ENCODE data around the gene WFDC2. TPM values are rescaled to one million over a fixed set of nuclear protein-coding genes. Genes with fewer than 3 reads are reported as not detected.

Gene WFDC2
- total and polyA plus RNA-seq, 2 of the 13 experiments (the other 11 are each of a cell fraction or from before 2014, with no cell fraction given) = 0.33 TPM; not detected in 1

DNA sequence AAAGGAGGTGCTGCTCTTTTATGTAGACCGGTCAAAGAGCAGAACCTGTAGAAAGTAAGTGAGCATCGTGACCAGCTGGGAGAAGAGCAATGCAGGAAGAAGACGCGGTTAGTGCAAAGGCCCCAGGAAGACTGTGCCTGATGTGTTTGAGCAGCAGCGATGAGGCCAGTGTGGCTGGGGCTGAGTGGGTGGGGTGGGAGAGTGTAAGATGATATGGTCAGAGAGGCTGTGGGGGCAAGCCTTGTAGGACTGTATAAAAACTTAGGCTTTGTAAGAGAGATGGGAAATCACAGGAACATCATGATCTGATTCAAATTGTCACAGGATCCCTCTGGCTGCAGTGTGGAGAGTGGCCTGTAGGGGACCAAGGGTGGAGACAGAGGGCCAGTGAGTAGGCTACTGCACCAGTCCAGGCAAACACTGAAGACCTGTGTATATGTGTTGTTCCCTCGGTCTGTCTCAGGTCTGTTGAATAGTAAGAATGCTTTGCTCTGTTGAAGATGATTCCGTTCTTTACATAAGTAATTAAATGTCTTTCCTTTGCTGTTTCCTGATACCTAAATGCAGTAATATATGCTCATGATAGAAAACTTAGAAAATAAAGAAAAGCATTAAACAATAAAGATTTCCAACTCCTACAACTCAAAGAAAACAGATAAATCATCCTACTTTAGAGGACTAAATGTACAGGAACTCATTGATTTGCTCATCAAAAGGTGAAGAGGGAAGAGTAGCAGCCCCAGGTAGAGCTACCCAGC is 23.6 kb upstream of the WFDC2 start (continued):
- TF ChIP-seq DZIP1 (CRISPR knock-in tag; IDR thresholded peaks at IDR 0.05) = no peak
- no peak for TF ChIP-seq THYN1 (CRISPR knock-in tag; IDR thresholded peaks at IDR 0.05; ENCODE audit: borderline replicate concordance, low read depth)
- TF ChIP-seq EED (CRISPR knock-in tag; IDR thresholded peaks at IDR 0.05) = no peak
- no peak for TF ChIP-seq HDAC1 (CRISPR knock-in tag; IDR thresholded peaks at IDR 0.05)
- TF ChIP-seq ZNF598 (CRISPR knock-in tag; IDR thresholded peaks at IDR 0.05; ENCODE audit: borderline replicate concordance) = peak; percentile 30; the same call in 1 of the 2 replicates
- no peak for TF ChIP-seq EHMT2 (IDR thresholded peaks at IDR 0.05; ENCODE audit: borderline replicate concordance, low read depth, low read length)
- no peak for TF ChIP-seq ZNF343 (CRISPR knock-in tag; IDR thresholded peaks at IDR 0.05)
- TF ChIP-seq XRCC5 (optimal IDR thresholded peaks at IDR 0.05; ENCODE audit: low read length) = peak; percentile 96
- TF ChIP-seq ZNF138 (CRISPR knock-in tag; IDR thresholded peaks at IDR 0.05; ENCODE audit: low read depth) = no peak
- no peak for TF ChIP-seq NCOA5 (CRISPR knock-in tag; IDR thresholded peaks at IDR 0.05)
- 0 out of 2 replicates have a peak, but pooled peaks have one; percentile 11 for TF ChIP-seq SIX4 (CRISPR knock-in tag; IDR thresholded peaks at IDR 0.05)

- ChIA-PET POLR2A (no interaction called here), CTCF (ENCODE audit: low intra/inter-chr PET ratio, low total read pairs) (no interaction called here)
- WGBS (ENCODE audit: low lambda C conversion rate) = 18% methylated on average over 6 of the region's 6 CpGs
- in situ Hi-C loops (cut with HindIII; ENCODE audit: extremely low pct_ligation_motif_present, low pct_unique_long_range_greater_than_20kb) (no loop called here), intact Hi-C loops (cut with micrococcal nuclease; ENCODE audit: unreplicated experiment) (no loop called here)
- H2AFZ ChIP-seq (ENCODE audit: low read length) = no peak overlapping the region
- H4K20me1 ChIP-seq (ENCODE audit: insufficient read depth, low read length) = no peaks in the 10 kb centered on the region
- H3K9ac ChIP-seq (ENCODE audit: insufficient read depth, low read depth, low read length) = no peak overlapping the region
- no peak for FAIRE-seq
- no peak for ATAC-seq
- no peaks in the 10 kb centered on the region for H3K27me3 ChIP-seq (ENCODE audit: control insufficient read depth in 1 of 2, insufficient read depth in 2 of 2, low read length in 2 of 2)
- H3K27ac ChIP-seq (ENCODE audit: extremely low read length, insufficient read depth, low read length) = no peak overlapping the region
- no peak overlapping the region for H3K4me3 ChIP-seq (replicated peaks in 1 of 3; ENCODE audit: insufficient read depth in 1 of 3, low read depth in 2 of 3, low read length in 3 of 3)
- BruUV-seq (replicated peaks) = no TSS peak
- no peaks in the 10 kb centered on the region for H3K9me3 ChIP-seq (ENCODE audit: low read length)
- DNase-seq (ENCODE audit: low spot score) = no peak
- H3K79me2 ChIP-seq (ENCODE audit: insufficient read depth, low read length) = no peaks in the 10 kb centered on the region
- H3K4me1 ChIP-seq (ENCODE audit: insufficient read depth, low read length) = peaks cover 6% of the 10 kb centered on the region
- no peaks in the 10 kb centered on the region for H3K36me3 ChIP-seq (replicated peaks in 1 of 2; ENCODE audit: control insufficient read depth in 1 of 2, insufficient read depth in 2 of 2, low read length in 2 of 2)
- no peak overlapping the region for H3K4me2 ChIP-seq (ENCODE audit: low read depth, low read length)
- no peak for TF ChIP-seq SETDB1 (CRISPR knock-in tag; IDR thresholded peaks at IDR 0.05; ENCODE audit: borderline replicate concordance)
- no peak for TF ChIP-seq ZC3H13 (CRISPR knock-in tag; IDR thresholded peaks at IDR 0.05)
- no peak for TF ChIP-seq BHLHE40 (IDR thresholded peaks at IDR 0.05; ENCODE audit: low read length)
- TF ChIP-seq FOXO1 (CRISPR knock-in tag; IDR thresholded peaks at IDR 0.05) = no peak
- TF ChIP-seq SRSF4 (IDR thresholded peaks at IDR 0.05; ENCODE audit: low read depth, low read length, poor library complexity, severe bottlenecking) = no peak
- no peak for TF ChIP-seq SSRP1 (CRISPR knock-in tag; IDR thresholded peaks at IDR 0.05)
- TF ChIP-seq CC2D1A (CRISPR knock-in tag; IDR thresholded peaks at IDR 0.05) = no peak
- no peak for TF ChIP-seq AGO2 (optimal IDR thresholded peaks at IDR 0.05; ENCODE audit: low read depth, low read length)
- TF ChIP-seq, protein P1, sequence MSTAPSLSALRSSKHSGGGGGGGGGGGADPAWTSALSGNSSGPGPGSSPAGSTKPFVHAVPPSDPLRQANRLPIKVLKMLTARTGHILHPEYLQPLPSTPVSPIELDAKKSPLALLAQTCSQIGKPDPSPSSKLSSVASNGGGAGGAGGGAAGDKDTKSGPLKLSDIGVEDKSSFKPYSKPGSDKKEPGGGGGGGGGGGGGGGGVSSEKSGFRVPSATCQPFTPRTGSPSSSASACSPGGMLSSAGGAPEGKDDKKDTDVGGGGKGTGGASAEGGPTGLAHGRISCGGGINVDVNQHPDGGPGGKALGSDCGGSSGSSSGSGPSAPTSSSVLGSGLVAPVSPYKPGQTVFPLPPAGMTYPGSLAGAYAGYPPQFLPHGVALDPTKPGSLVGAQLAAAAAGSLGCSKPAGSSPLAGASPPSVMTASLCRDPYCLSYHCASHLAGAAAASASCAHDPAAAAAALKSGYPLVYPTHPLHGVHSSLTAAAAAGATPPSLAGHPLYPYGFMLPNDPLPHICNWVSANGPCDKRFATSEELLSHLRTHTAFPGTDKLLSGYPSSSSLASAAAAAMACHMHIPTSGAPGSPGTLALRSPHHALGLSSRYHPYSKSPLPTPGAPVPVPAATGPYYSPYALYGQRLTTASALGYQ (CRISPR knock-in tag; IDR thresholded peaks at IDR 0.05) = no peak
- TF ChIP-seq NCOR1 (IDR thresholded peaks at IDR 0.05; ENCODE audit: borderline replicate concordance, low read length) = no peak
Measured at GRCh38 chr20:45448270-45448669, 21.3 kb upstream of the WFDC2 start.

Data from HepG2 (cell line).